ENCODE results near the gene ELMO1. TPM values are rescaled to one million over a fixed set of nuclear protein-coding genes. Genes with fewer than 3 reads are reported as not detected.
A peak's percentile ranks its signal among the peaks of the same experiment; 100 is the strongest.

The ELMO1 gene
- total RNA-seq, 1 donor from 2014 or later: 110 TPM

DNA sequence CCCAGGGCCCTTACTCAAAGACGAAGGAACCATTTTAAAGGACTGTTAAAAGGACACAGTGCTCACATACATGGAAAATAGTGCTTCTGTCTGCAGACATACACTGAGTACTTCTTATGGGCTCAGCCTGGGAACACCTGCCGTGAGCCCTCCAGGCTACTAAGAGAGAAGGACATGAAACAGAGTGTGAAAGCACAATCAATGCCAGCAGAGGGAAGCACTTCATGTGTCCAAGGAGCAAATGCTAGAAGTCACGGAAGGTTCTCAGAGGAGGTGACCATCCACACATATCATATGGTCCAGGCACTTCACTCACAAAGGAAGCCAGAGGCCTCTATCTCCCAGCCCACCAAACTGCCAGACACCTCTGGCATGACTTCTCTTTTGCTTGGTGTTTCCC, 15.5 kb downstream of the ELMO1 start:
- Mint-ChIP-seq H3K4me1 (peaks cover 42% of the 10 kb centered on the region), H3K4me3 (no peak overlapping the region), H3K27me3 (no peaks in the 10 kb centered on the region), H3K9me3 (peaks cover 5% of the 10 kb centered on the region), H3K27ac (peak overlapping the region; percentile 26), H3K36me3 (ENCODE audit: low read depth) (peaks cover 19% of the 10 kb centered on the region)
- intact Hi-C loops (cut with micrococcal nuclease): no loop called here
- DNase-seq: no peak

DNA sequence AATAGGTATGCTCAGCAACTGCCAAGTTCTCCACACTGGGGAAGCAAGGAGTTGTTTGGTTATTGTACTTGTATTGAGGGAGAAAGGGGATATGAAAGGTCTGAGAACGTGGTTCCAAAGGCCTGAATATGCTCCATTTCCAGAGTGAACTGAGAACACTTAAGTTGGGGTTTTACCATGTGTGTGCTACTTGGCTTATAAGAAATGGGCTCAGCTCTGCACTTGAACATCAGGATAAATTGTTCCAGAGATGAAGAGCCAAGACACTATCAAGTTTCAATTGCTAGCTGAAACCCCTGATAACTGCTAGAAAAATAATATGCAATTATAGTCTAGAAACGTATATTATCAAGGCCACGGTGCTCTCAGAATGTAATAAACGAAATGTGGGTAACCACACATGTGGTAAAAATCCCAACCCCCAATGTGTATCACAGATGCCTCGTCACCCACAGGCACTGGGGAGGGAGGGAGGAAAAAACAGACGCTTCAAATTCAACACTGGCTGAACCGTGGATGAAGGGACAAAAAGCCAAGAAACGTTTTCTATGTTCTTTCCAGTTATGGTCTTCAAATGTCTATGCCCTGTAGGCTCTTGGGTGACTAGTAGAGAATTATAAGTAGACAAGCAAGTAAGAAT, 16.3 kb downstream of the ELMO1 start:
- Mint-ChIP-seq H3K4me1 (peaks cover 40% of the 10 kb centered on the region), H3K4me3 (peak overlapping the region; percentile 31), H3K36me3 (ENCODE audit: low read depth) (peaks cover 20% of the 10 kb centered on the region), H3K9me3 (peaks cover 5% of the 10 kb centered on the region), H3K27me3 (no peaks in the 10 kb centered on the region), H3K27ac (peak overlapping the region; percentile 72)
- intact Hi-C loops (cut with micrococcal nuclease): loop anchor here (1.0 kb wide), 1 partner anchor 16 kb away; the partner anchor contains the start of gene ELMO1
- peak; percentile 72 for DNase-seq

DNA sequence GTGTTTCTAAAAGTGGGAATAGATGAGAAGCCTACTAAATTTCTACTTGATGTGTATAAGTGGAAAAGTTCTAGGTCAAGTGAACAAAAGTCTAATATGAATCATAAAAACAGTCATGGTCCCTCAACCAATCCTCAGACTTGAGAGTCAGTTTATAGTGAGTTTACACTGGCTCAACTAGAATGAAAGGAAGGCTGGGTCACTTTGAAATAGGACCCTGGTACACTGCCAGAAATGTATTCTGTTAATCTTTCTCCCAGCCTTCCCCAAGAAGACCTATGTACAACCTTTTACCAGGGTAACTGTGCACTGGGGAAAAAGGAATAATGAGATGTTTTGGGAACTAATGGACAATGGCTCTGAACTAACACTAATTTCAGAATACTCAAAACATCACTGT, 17.3 kb downstream of the ELMO1 start:
- intact Hi-C loops (cut with micrococcal nuclease): no loop called here
- peaks cover 5% of the 10 kb centered on the region for H3K9me3 Mint-ChIP-seq
- no peak for DNase-seq
- peaks cover 41% of the 10 kb centered on the region for H3K4me1 Mint-ChIP-seq
- peaks cover 22% of the 10 kb centered on the region for H3K36me3 Mint-ChIP-seq (ENCODE audit: low read depth)
- H3K4me3 Mint-ChIP-seq: no peak overlapping the region
- H3K27me3 Mint-ChIP-seq: no peaks in the 10 kb centered on the region
- no peak overlapping the region for H3K27ac Mint-ChIP-seq

DNA sequence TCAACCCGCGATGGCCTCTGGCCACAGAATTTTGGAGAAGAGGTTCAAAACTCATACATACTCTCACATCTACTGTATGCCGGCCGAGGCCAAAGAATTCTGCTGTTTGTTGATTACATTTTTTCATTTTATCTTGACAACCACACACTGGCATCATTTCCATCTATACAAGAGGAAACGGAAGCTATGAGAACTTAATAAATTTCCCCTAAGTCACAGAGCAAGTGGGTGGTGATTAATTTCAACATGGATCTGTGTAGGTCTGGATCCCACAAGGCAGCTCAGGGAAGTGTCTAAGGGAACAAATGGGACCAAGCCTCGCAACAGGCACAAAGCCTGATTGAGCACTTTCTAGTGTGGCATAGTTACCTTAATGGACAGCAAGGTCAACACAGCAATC, 18.0 kb downstream of the ELMO1 start:
- no peak for DNase-seq
- Mint-ChIP-seq H3K9me3 (peaks cover under 1% of the 10 kb centered on the region), H3K4me3 (no peak overlapping the region), H3K4me1 (peaks cover 40% of the 10 kb centered on the region), H3K27me3 (no peaks in the 10 kb centered on the region), H3K36me3 (ENCODE audit: low read depth) (peaks cover 20% of the 10 kb centered on the region), H3K27ac (no peak overlapping the region)
- intact Hi-C loops (cut with micrococcal nuclease): no loop called here

DNA sequence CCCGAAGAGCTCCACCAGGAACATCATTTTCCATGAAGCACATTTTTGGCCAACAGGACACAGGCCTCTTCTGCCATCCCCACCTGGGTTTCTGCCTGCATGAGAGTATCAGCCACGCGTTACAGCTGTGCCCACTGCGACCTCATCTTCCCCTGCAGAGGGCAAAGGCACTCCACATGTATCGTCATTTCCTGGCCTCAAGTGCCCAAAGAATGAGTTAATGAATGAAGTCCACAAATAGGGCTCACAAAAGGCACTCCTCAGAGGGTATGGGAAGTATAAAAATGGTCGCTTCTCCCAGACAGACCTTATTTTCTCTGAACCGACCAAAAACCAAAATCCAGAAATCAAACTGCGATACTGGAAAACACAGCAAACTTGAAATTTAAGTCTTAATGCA, 18.5 kb downstream of the ELMO1 start:
- no peak overlapping the region for H3K4me3 Mint-ChIP-seq
- intact Hi-C loops (cut with micrococcal nuclease): no loop called here
- no peak for DNase-seq
- no peak overlapping the region for H3K27ac Mint-ChIP-seq
- H3K9me3 Mint-ChIP-seq: no peaks in the 10 kb centered on the region
- H3K4me1 Mint-ChIP-seq: peaks cover 40% of the 10 kb centered on the region
- H3K27me3 Mint-ChIP-seq: no peaks in the 10 kb centered on the region
- peaks cover 20% of the 10 kb centered on the region for H3K36me3 Mint-ChIP-seq (ENCODE audit: low read depth)

DNA sequence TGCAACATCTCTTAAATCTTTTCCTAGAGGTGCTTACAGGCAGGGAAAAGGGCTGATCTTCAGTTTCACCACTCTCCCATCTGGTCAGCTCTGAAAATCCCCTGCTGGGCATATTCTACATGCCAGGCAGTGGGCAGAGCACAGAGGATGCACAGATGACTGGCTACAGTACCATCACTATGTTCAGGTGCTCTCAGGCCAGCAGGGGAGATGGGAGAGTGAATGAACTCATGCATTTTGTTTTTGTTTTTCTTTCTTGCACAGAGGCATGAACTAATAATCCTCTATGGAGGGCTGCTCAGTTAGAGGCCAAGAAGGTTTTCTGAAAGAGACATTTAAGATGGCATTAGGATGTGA, 19.3 kb downstream of the ELMO1 start:
- Mint-ChIP-seq H3K9me3 (no peaks in the 10 kb centered on the region), H3K4me3 (no peak overlapping the region), H3K27ac (no peak overlapping the region), H3K27me3 (no peaks in the 10 kb centered on the region), H3K36me3 (ENCODE audit: low read depth) (peaks cover 20% of the 10 kb centered on the region), H3K4me1 (peaks cover 36% of the 10 kb centered on the region)
- intact Hi-C loops (cut with micrococcal nuclease): no loop called here
- DNase-seq: no peak

DNA sequence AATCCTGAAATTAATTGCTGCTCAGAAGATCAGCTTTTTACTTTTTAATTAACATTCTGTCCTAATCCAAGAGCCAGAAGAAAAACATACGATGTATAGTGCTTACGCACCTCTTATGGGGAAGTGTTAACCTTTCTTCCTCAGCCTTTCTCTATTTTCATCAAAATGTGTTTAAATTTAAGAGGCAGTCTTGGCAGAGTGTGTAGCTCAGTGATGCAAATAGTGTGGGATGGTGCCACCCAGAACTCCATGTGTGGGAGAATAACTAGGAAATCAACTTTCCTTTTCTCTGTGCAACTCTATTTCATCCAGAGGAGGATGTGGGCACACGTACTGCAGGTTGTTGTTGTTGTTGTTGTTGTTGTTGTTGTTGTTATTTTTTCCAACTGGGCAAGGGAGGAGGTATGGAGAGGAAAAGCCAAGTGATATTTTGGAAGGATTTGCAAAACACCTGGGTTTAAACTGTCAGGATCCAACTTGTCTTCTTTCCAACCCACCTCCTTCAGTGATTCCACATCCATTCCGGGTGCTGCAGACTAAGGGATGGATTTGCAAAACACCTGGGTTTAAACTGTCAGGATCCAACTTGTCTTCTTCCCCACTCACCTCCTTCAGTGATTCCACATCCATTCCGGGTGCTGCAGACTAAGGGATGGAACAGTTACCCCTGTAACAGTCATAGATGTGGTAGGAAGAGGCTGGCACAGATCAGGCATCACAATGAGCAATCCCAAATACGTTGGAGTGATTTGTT, 19.8 kb downstream of the ELMO1 start:
- H3K4me1 Mint-ChIP-seq: peaks cover 35% of the 10 kb centered on the region
- no peak overlapping the region for H3K4me3 Mint-ChIP-seq

DNA sequence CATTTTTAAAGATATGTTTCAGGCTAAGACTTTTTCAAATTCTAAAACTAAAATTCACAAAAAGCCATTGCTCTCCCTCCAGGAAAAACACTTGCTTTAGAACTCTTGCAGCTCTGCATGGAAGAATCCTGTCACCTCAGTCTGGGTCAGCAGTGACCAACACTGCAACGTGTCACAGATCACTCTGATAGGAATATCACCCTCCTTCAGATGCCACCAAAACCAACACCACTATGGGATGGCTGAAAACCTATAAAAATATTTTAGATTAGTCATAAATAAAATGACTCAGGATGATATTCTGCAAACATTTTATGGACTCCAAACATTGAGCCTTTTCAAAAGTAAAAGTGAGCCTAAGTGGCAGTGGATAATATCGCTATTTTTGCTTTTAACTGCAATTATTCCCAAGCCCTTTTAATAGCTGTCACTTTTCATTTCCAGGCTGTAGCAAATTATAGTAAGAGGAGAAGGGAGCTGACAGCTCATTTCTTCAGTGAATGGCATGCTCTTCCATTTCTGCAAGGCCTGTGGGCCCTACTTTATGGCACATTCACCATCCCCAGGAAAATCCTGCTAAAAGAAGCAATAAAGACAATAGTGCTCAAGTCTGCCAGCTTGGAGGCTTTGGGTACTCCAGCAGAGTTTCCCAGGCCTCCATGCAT, 21.3 kb downstream of the ELMO1 start:
- no peak overlapping the region for H3K4me3 Mint-ChIP-seq
- DNase-seq: no peak
- peaks cover 23% of the 10 kb centered on the region for H3K36me3 Mint-ChIP-seq (ENCODE audit: low read depth)
- no peak overlapping the region for H3K27ac Mint-ChIP-seq
- peaks cover 25% of the 10 kb centered on the region for H3K4me1 Mint-ChIP-seq
- intact Hi-C loops (cut with micrococcal nuclease): no loop called here
- no peaks in the 10 kb centered on the region for H3K9me3 Mint-ChIP-seq
- no peaks in the 10 kb centered on the region for H3K27me3 Mint-ChIP-seq

More for the DNA sequence above, 19.8 kb downstream of the ELMO1 start:
- Mint-ChIP-seq H3K27ac (no peak overlapping the region), H3K27me3 (no peaks in the 10 kb centered on the region), H3K36me3 (ENCODE audit: low read depth) (peaks cover 20% of the 10 kb centered on the region), H3K9me3 (no peaks in the 10 kb centered on the region)
- intact Hi-C loops (cut with micrococcal nuclease): no loop called here
- DNase-seq: no peak

DNA sequence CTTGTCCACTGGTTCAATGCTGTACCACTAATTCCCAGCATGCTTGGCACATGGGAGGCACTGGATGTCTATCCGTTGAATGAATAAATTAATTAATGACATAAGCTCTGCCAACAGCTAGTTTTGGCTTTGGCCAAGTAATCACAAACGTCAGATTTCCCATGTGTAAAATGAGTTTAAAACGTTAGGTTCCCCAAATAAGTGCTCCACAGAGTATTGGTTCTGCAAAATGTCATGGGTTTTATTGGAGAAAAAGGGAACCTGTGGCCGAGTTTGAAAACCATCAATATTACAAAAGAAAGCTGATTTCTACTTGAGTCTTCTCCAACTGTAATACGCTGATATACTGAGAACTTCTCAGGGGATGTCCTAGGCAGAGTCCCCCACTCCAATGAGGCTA, 23.2 kb downstream of the ELMO1 start:
- intact Hi-C loops (cut with micrococcal nuclease): no loop called here

DNA sequence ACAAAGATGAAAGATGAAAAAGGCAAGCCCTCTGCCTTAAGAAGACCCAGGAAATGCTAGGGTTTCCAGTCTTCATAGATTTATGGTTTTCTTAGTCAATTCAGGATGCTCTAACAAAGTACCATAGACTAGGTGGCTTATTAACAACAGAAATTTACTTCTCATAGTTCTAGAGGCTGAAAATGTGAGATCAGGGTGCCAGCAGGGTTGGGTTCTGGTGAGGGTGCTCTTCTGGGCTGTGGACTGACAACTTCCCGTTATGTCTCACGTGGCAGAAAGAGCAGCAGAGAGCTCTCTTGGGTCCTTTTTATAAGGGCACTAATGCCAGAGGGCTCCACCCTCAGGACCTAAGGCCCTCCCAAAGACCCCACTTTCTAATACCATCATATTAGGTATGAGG, 23.7 kb downstream of the ELMO1 start:
- H3K27me3 Mint-ChIP-seq: no peaks in the 10 kb centered on the region
- no peak for DNase-seq
- intact Hi-C loops (cut with micrococcal nuclease): no loop called here
- H3K9me3 Mint-ChIP-seq: no peaks in the 10 kb centered on the region
- peaks cover 22% of the 10 kb centered on the region for H3K4me1 Mint-ChIP-seq
- no peak overlapping the region for H3K27ac Mint-ChIP-seq
- no peak overlapping the region for H3K4me3 Mint-ChIP-seq
- H3K36me3 Mint-ChIP-seq (ENCODE audit: low read depth): peaks cover 18% of the 10 kb centered on the region

More for the DNA sequence above, 23.2 kb downstream of the ELMO1 start:
- Mint-ChIP-seq H3K36me3 (ENCODE audit: low read depth) (peaks cover 18% of the 10 kb centered on the region), H3K4me1 (peaks cover 25% of the 10 kb centered on the region), H3K4me3 (no peak overlapping the region), H3K27ac (no peak overlapping the region), H3K9me3 (no peaks in the 10 kb centered on the region), H3K27me3 (no peaks in the 10 kb centered on the region)
- no peak for DNase-seq

DNA sequence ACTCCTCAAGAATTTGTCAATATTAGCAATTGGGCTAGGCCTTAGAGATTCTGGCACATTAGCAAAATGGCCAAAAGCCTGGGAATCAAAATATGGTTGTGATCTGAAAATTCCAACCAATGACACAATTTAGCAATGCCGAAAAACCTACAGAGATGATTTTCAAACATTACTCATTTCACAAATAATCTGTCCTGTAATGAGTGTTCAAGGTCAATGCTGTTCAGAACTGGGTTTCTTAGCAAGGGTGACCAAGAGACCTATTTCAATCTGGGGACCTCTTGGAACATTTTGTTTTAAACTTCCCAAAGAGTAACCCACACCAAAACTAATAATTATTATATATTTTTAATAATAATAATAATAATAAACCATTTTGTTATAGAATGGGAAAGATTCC, 24.1 kb downstream of the ELMO1 start:
- Mint-ChIP-seq H3K4me1 (peaks cover 22% of the 10 kb centered on the region), H3K9me3 (no peaks in the 10 kb centered on the region), H3K36me3 (ENCODE audit: low read depth) (peaks cover 17% of the 10 kb centered on the region), H3K4me3 (no peak overlapping the region), H3K27me3 (no peaks in the 10 kb centered on the region), H3K27ac (no peak overlapping the region)
- no peak for DNase-seq
- intact Hi-C loops (cut with micrococcal nuclease): no loop called here

DNA sequence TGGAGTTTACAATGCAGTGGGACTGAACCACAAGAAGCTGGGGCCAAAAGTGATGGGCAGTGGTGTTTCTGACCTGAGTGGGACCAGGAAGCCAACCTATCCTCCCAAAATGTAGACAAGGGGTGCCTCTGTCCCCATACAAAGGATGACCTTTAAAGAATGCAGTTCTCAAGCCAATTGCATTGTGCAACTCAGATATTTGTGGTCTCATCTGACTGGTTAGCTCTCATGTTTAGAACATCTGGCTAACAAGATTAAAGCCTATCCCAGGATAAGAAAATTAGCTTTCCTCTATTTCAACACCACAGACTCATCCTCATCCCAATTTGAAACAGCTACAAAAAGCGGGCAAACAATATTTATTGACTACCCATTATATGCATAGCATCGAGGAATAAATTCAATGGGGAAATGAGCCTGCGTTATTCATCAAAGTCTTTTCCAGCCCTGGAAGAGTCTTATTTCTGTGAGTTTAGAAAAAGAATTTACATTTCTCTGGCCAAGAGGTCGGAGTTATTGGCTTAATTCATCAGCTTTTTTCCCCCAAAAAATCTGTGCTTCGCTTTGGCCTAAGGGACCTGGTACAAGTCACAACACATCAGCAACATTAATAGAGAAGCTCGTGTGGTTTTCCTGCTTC, 26.7 kb downstream of the ELMO1 start:
- no peaks in the 10 kb centered on the region for H3K9me3 Mint-ChIP-seq
- no peaks in the 10 kb centered on the region for H3K27me3 Mint-ChIP-seq
- H3K27ac Mint-ChIP-seq: no peak overlapping the region
- no peak for DNase-seq
- no peak overlapping the region for H3K4me3 Mint-ChIP-seq
- H3K4me1 Mint-ChIP-seq: peaks cover 27% of the 10 kb centered on the region
- peaks cover 13% of the 10 kb centered on the region for H3K36me3 Mint-ChIP-seq (ENCODE audit: low read depth)
- intact Hi-C loops (cut with micrococcal nuclease): no loop called here

DNA sequence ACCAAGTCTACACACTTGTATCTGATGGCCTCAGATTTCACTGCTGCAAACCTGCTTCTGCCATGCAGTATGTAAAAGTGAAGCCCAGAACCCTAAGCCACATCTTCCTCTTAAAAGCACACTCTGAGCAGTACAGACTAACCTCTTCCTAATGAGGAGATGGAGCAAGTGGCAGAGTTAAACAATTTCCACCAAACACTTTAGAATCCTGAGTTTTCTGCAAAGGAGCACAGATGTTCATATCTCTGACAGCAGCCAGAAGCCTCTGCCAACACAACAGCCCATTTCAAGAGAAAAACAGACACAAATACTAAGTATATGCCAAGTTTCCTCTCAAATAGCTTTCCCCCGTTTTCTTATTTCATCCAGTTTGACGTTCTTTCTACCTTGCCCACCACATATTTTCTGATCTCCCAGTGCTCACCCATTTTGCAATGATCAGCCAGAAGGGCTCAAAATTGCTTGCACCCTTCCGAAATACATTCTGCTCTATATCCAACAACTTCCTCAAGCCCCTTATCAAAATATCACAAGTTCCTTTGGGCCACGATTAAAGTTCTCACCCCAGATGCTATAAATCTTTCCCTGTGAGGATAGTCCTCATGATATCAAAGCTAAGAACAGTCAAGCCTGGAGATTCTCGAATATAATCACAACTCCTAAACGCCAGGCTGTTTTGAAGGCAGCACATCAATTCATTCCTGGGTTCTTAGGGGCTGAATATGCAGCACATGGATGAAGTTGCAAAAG, 27.5 kb downstream of the ELMO1 start:
- no peak for DNase-seq
- Mint-ChIP-seq H3K4me3 (no peak overlapping the region), H3K4me1 (peaks cover 30% of the 10 kb centered on the region), H3K36me3 (ENCODE audit: low read depth) (peaks cover 13% of the 10 kb centered on the region), H3K27me3 (no peaks in the 10 kb centered on the region), H3K9me3 (no peaks in the 10 kb centered on the region), H3K27ac (no peak overlapping the region)
- intact Hi-C loops (cut with micrococcal nuclease): no loop called here

All from activated CD4-positive, alpha-beta T cell treated with anti-CD3 and anti-CD28 coated beads, Interleukin-2, amount 10 ng/mL, durations not matched to agents 24 days and 14 days (primary cell).